Measurements from ENCODE around the gene CTCF.

CTCF gene

GRCh38 chr16:67665598-67665997 lies 103.3 kb downstream of the CTCF start:
- no peak for DNase-seq

DNA sequence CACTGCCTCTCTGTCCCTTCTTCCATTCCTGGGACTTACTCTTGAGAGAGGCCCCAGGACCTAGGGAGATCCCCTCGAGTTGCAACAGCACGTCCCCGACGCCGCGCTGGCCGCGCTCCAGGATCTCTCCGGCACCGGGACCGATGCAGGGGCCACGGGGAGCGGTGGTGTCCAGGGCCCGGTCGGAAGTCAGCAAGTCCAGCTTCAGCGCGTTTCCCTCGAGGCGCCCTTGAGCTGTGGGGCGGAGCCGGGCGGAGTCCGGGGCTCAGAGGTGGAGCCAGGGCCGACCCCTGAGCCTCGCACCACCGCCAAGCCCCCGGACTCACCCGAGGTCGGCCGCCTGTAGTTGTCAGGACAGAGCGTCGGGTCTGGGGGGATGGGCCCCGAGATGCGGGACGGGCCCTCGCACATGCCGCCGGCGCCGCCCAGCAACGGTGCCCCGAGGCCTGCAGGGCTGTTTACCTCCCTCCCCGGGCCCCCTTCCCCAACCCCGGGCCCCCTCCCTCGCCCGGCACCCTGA lies 103.8 kb downstream of the CTCF start:
- peak; percentile 76 for DNase-seq

DNA sequence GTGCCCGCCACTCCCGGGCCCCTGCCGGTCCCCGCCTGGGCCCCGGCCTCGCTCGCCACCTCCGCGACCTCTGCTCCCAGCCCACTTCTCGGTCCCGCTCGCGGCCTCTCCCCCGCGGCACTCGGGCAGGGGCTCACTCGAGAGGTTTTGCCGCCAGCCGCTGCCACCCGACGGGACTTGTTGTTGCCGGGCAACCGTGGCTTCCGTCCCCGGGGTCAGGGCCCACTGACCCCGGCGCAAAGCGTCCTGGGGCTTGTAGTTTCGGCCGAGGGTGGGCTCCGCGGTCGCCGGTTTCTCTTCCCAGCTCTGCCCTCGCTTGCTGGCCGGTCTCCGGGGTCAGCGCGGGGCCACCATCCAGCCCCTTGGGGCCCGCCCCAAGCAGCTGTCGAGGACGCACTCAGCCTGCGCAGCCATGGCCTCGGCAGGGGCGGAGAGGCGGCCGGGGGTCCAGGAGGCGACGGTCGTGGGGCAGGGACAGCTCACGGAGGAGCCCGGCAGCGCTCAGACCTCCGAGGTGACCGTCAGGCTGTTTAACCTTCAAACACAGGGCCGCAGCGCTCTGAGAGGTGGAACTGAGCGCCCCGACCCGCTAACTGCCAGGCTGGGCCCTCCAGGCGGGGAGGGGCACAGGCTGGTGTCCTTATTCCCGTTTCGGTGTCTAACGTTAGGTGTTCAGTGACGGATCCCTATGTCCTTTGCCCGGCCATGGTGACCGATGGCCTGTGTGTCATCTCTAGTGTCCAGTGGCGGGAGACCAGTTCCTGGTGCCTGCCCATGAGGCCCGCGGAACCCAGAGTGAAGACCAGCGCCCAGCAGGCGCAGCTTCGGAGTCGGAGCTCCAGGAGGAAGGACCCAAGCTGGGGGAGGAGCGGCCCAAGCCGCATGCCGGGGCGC lies 104.5 kb downstream of the CTCF start, which contains the start of the genes C16orf86 and ENKD1:
C16orf86 (plus strand) TSS at position 256 of the 894 bp plus-strand sequence; CDS start at position 413, 157 bp downstream.
ENKD1 (minus strand) TSS at position 192 of the 894 bp plus-strand sequence. CDS start 308 bp downstream, outside the sequence.
- peak; percentile 85 for DNase-seq

DNA sequence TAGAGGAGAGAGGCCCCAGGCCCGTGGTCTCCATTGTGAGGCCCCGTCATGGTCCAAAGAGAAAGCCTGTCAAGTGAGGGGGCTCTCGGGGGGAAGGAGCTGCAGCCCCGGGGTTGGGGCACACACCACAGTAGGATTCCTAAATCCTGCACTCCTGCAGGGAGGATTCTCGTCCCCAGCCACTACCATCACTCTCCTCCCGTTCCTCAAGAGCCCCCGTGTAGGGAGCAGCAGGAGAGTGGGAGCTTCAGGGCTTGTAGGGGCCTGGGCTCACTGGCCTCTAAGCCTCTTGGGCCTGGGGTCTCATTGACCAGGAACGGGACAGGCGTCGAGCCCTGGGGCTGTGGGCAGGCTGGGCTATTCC lies 105.1 kb downstream of the CTCF start:
- no peak for DNase-seq

GRCh38 chr16:67667817-67668494 lies 105.6 kb downstream of the CTCF start:
- peak; percentile 76 for DNase-seq

DNA sequence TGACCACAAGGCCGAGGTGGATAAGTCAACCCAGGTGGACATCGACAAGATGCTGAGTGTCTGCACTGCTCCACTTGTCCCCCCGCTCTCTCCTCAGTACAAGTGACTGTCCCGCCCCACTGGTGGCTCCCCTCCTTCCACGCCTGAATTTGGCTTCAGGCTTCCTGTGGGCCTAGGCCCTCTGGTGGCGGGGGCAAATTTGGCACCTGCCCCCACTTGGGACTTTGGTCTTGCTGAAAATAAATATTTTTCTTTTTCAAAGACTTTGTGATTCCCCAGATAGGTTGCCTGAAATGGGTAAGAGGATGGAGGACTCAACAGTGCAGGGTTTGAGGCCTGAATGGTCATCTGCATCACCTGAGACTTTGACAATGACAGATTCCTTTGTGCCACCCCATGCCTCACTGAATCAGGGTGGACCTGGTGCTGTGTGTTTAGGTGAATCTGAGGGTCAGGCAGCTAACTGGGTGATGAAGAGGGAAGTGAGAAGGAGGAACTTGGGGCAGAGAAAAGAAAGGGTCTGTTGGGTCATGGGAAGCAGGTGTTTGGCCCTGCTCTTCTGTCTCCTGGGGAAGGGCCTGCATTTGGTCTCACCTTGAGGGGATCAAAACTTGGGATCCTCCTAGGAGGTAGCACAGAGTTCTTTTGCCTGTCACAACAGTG lies 106.3 kb downstream of the CTCF start:
- DNase-seq = no peak

DNA sequence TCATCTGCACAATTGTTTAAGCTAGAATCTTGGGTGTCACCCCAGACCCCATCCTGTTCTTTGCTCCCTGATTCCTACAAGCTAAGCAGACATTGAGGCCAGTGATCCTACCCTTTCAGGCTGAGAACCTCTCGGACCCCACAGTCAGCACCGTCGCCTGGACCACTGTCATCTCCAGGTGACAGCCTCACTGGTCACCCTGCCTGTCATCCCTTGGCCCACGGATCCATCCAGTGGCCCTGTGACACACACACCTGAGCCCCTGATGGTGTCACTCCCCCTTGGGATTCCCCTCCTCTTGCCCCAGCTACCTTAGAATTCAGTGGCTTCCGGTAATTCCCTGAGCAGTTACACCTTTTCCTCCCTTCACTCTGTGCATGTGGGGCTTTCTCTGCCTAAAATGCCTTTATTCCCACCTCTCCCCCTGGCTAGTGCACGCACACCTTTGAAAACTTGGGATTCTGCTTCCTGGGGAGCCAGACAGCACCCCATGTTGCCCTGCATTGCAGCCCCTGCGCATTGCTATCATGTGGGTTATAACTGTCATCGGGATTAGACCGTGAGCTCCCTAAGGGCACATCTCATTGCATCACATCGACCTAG lies 107.3 kb downstream of the CTCF start:
- DNase-seq = no peak

- DNase-seq = no peak
Observed at GRCh38 chr16:67672306-67672705, 110.0 kb downstream of the CTCF start.

DNA sequence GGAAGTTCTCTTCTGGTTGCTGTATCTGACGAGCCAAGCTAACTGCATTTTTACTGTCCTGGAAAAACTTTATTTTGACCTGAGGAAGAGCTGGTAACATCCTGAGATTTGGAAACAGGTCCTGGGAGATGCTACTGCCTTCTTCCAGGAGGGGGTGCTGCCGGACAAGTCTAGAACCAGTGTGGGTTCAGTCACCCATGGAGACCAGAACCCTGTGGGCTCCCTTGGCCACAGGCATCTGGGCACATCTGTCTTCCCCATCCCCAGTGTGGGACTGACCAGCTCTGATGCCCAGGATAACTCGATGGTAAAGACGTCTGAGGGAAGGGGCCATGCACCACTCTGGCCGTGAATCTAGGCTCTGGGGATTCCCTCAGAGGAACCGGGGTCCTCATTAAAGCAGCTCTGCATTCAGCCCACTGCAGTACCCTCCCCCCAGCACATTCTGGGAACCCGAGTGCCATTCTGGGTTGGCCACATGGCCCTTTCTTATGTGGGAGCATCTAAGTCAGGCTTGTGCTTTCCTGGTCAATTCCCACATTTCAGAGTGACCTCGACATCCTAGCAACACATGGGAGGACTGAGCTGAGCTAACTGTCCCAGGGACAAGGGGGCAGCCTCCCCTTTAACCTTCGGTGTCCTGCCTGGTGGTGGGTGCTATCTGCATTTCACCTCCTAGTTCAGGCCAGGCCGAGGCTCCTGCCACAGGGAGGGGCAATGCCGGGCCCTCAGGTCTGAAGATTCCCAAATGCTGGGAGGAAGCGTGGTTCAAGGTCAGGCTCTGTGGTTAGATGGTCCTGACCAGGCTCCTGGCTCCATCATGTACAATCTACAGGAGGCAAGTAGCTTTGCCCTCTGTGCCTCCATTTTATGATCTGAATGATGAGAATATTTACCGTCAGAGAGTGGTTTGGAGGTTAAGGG lies 110.7 kb downstream of the CTCF start:
- peak; percentile 37 for DNase-seq

- no peak for DNase-seq
Observed at GRCh38 chr16:67673712-67674580, 111.6 kb downstream of the CTCF start.

- no peak for DNase-seq
Observed at GRCh38 chr16:67674851-67675578, 112.7 kb downstream of the CTCF start.

GRCh38 chr16:67675579-67675935 lies 113.2 kb downstream of the CTCF start:
- no peak for DNase-seq

DNA sequence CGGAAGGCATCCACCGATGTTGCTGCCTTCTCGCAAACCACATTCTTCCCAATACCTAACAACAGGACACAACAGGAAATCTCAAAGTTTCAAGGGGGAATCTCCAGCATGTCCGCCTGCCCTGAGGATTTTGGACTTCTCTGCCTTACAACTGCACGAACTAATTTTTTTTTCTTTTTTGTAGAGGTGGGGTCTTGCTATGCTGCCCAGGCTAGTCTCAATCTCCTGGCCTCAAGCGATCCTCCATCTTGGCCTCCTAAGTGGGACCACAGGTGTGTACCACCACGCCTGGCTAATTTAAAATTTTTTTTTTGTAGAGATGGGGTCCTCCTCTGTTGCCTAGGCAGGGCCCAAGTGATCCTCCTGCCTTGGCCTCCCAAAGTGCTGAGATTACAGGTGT lies 113.7 kb downstream of the CTCF start:
- no peak for DNase-seq

GRCh38 chr16:67676516-67676915 lies 114.2 kb downstream of the CTCF start:
- DNase-seq = no peak

DNA sequence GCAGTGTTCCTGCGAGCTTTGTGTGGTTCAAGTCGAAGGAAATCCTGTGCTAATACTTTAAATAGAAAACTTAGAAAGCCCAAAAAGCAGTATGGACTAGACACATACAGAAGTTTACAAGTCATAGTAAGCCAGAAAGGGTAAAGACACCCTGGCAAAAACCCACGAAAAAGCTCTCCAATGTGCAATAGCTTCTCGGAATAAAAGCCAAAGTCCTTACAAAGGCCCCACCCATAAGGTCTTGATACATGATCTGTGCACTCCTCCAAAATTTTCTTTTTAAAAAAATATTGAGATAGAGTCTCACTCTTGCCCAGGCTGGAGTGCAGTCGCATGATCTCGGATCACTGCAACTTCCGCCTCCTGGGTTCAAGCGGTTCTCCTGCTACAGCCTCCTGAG lies 114.6 kb downstream of the CTCF start:
- DNase-seq = no peak

DNA sequence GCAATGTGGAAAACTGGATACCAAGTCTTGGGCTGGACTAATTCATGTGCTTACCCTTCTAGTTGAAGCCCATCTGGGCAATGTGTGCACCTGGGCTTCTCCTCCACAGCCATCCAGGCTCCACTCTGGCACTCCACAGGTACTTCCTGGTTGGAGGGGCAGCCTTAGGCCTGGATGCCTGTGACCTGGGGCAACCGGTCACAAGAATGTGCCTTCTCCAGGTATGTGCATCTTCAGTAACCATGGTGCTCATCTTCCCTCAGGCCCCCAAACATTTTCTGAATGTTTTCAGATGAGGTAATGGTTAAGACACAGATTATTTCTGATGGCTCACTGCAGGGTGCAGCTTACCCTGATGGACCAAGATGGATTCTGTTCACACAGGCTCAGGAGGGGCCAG lies 115.4 kb downstream of the CTCF start:
- no peak for DNase-seq

- DNase-seq = no peak
Observed at GRCh38 chr16:67678354-67679023, 116.2 kb downstream of the CTCF start.

GRCh38 chr16:67679935-67680897 lies 117.9 kb downstream of the CTCF start:
- no peak for DNase-seq

Measured in right kidney (tissue), 1 donor.